HCT116 (cell line): ENCODE measurements around the gene CUZD1. TPM values are rescaled to one million over a fixed set of nuclear protein-coding genes. Genes with fewer than 3 reads are reported as not detected.

Experiments used
- ATAC-seq: fragments of 200-7000 bp; cut with Tn5 transposase; 2 replicates; pipeline ENCODE4 v1.9.1; 2020; ENCODE audit warnings: mild to moderate bottlenecking, moderate library complexity
- BruUV-seq: library from RNA; stranded (reverse); fragments of 400-500 nt; replicated peaks from 2 replicates; lab custom pipeline; 2021; lab: Mats Ljungman, UMichigan
- CTCF ChIA-PET: fragments of 300-600 bp; sonication (Branson Sonifier 250); formaldehyde crosslinking; loops from one replicate; lab custom pipeline; 2021; ENCODE audit warnings: antibody characterized with exemption; lab: Charles Lee
- POLR2A ChIA-PET: fragments of 300-600, 350-600 bp; sonication (Branson Sonifier 250); formaldehyde crosslinking; loops from one replicate; lab custom pipeline; 2021; ENCODE audit warnings: antibody characterized with exemption; lab: Charles Lee
- RAD21 ChIA-PET, 2 experiments: fragments of 300-600 bp; sonication (Branson Sonifier 250); formaldehyde crosslinking; loops; one replicate each; lab custom pipeline; 2023; ENCODE audit warnings: low total read pairs in 2 of 2; ENCODE audit not compliant: uncharacterized antibody in 2 of 2, unreplicated experiment in 2 of 2, low non-redundant PET in 1 of 2; lab: Charles Lee
- DNase-seq: peaks from one replicate; pipeline ENCODE4 v3.0.0-alpha.2; 2010; ENCODE audit warnings: low read depth, low spot score
- H2AFZ ChIP-seq: fragments of 200-600 bp; shearing (Covaris generic), sonication (generic); 2 replicates; pipeline ENCODE4 v1.6.1; 2017; ENCODE audit warnings: low read depth, mixed run types, mixed read lengths, antibody characterized with exemption, low read length; ENCODE audit not compliant: poor library complexity, severe bottlenecking
- H3K27ac ChIP-seq: 2 replicates; pipeline ENCODE4 v1.5.1; 2012; ENCODE audit warnings: low read depth, low read length
- H3K27me3 ChIP-seq: fragments of 200-600 bp; sonication (generic); 2 replicates; pipeline ENCODE4 v1.6.1; 2016; ENCODE audit warnings: mixed run types, low read length, mixed read lengths; ENCODE audit not compliant: insufficient read depth
- H3K36me3 ChIP-seq, 2 experiments: fragments of 200-500 bp in 1 of 2; fragments of 200-600 bp in 1 of 2; sonication (Bioruptor generic) in 1 of 2; sonication (generic) in 1 of 2; 2 replicates each; pipeline versions ENCODE4 v1.5.1 to v1.6.1; 2014 to 2016; ENCODE audit warnings: low read length in 2 of 2, inconsistent platforms in 1 of 2, mixed read lengths in 1 of 2, mixed run types in 1 of 2; ENCODE audit not compliant: insufficient read depth in 2 of 2, control insufficient read depth in 1 of 2
- H3K4me1 ChIP-seq, 2 experiments: fragments of 200-600 bp in 1 of 2; sonication (generic) in 1 of 2; 2 replicates each; pipeline versions ENCODE4 v1.5.1 to v1.6.1; 2012 to 2017; ENCODE audit warnings: low read length in 2 of 2, inconsistent platforms in 1 of 2, mild to moderate bottlenecking in 1 of 2, mixed read lengths in 1 of 2, mixed run types in 1 of 2, moderate library complexity in 1 of 2; ENCODE audit not compliant: insufficient read depth in 2 of 2, control insufficient read depth in 1 of 2
- H3K4me2 ChIP-seq: fragments of 200-600 bp; sonication (generic); 2 replicates; pipeline ENCODE4 v1.6.1; 2017; ENCODE audit warnings: mixed run types, low read length, mixed read lengths
- H3K4me3 ChIP-seq, 2 experiments: fragments of 200-600 bp in 1 of 2; sonication (generic) in 1 of 2; replicated peaks in 1 of 2; 2 replicates each; pipeline ENCODE4 v1.5.1; 2011 to 2016; ENCODE audit warnings: low read length in 2 of 2, control low read depth in 1 of 2, low read depth in 1 of 2, mild to moderate bottlenecking in 1 of 2, mixed read lengths in 1 of 2, mixed run types in 1 of 2
- H3K79me2 ChIP-seq: fragments of 200-600 bp; sonication (generic); 2 replicates; pipeline ENCODE4 v1.6.1; 2017; ENCODE audit warnings: mild to moderate bottlenecking, mixed run types, low read length, moderate library complexity, mixed read lengths; ENCODE audit not compliant: insufficient read depth
- H3K9ac ChIP-seq: fragments of 200-600 bp; sonication (generic); 2 replicates; pipeline ENCODE4 v1.6.1; 2016; ENCODE audit warnings: low read length, mixed read lengths
- H3K9me2 ChIP-seq: fragments of 200-600 bp; sonication (generic), shearing (Covaris generic); 2 replicates; pipeline ENCODE4 v1.6.1; 2017; ENCODE audit warnings: mixed run types, mild to moderate bottlenecking, moderate library complexity; ENCODE audit not compliant: insufficient read depth
- H3K9me3 ChIP-seq, 2 experiments: fragments of 200-500 bp in 1 of 2; fragments of 200-600 bp in 1 of 2; sonication (Bioruptor generic) in 1 of 2; sonication (generic) in 1 of 2; 2 replicates each; pipeline ENCODE4 v1.6.1; 2014 to 2017; ENCODE audit warnings: low read length in 2 of 2, mixed read lengths in 2 of 2, inconsistent platforms in 1 of 2, low read depth in 1 of 2, mild to moderate bottlenecking in 1 of 2, mixed run types in 1 of 2, moderate library complexity in 1 of 2; ENCODE audit not compliant: control insufficient read depth in 1 of 2, insufficient read depth in 1 of 2
- H4K20me1 ChIP-seq: fragments of 200-600 bp; sonication (generic), shearing (Covaris generic); 2 replicates; pipeline ENCODE4 v1.6.1; 2017; ENCODE audit warnings: mixed run types, mild to moderate bottlenecking, moderate library complexity; ENCODE audit not compliant: insufficient read depth
- EGR1 ChIP-seq: IDR thresholded peaks from 2 replicates; pipeline ENCODE4 v1.6.1; 2012; ENCODE audit warnings: low read depth
- EZH2phosphoT487 ChIP-seq: fragments of 200-600 bp; IDR thresholded peaks from 2 replicates; pipeline ENCODE4 v1.6.1; 2018; ENCODE audit warnings: antibody characterized with exemption, borderline replicate concordance
- FOSL1 ChIP-seq: IDR thresholded peaks from 2 replicates; pipeline ENCODE4 v1.6.1; 2012; ENCODE audit warnings: low read depth
- JUND ChIP-seq: IDR thresholded peaks from 2 replicates; pipeline ENCODE4 v1.6.1; 2012
- POLR2A ChIP-seq: IDR thresholded peaks from 2 replicates; pipeline ENCODE4 v1.7.0; 2011; ENCODE audit warnings: borderline replicate concordance; ENCODE audit not compliant: insufficient read depth, insufficient read length; ENCODE audit errors: extremely low read depth
- RAD21 ChIP-seq: IDR thresholded peaks from 2 replicates; pipeline ENCODE4 v1.6.1; 2012; ENCODE audit warnings: low read depth, mild to moderate bottlenecking
- SIN3A ChIP-seq: IDR thresholded peaks from 2 replicates; pipeline ENCODE4 v1.6.1; 2012; ENCODE audit warnings: low read depth
- SP1 ChIP-seq: IDR thresholded peaks from 2 replicates; pipeline ENCODE4 v1.6.1; 2012; ENCODE audit warnings: low read depth
- TCF7L2 ChIP-seq: IDR thresholded peaks from 2 replicates; pipeline ENCODE4 v1.7.0; 2011; ENCODE audit warnings: borderline replicate concordance, inconsistent platforms; ENCODE audit not compliant: insufficient read depth, insufficient read length; ENCODE audit errors: extremely low read depth
- ZNF274 ChIP-seq: fragments of 200-500 bp; sonication (Bioruptor generic); IDR thresholded peaks from 2 replicates; pipeline ENCODE4 v1.6.1; 2014; ENCODE audit warnings: mild to moderate bottlenecking, low read depth, low read length, inconsistent platforms
- intact Hi-C: fragments of 100-400 bp; cut with micrococcal nuclease; formaldehyde crosslinking; loops from 2 replicates; pipeline ENCODE4 v1.10.0; 2022
- total RNA-seq: library from RNA; stranded (reverse); gene quantifications from one replicate; pipeline ENCODE4 v1.2.1, GENCODE V29; 2021; ENCODE audit not compliant: unreplicated experiment
- TF ChIP-seq, protein P1 (sequence below), 3 experiments: fragments of 200-600 bp in 1 of 3; sonication (generic) in 1 of 3; IDR thresholded peaks in 2 of 3; conservative IDR thresholded peaks in 1 of 3; 2 replicates each; pipeline ENCODE4 v1.5.1; 2012 to 2017; ENCODE audit warnings: low read depth in 2 of 3, low read length in 2 of 3, antibody characterized with exemption in 1 of 3, borderline replicate concordance in 1 of 3, control low read depth in 1 of 3, mild to moderate bottlenecking in 1 of 3, mixed read lengths in 1 of 3, mixed run types in 1 of 3, moderate library complexity in 1 of 3; ENCODE audit not compliant: insufficient read depth in 1 of 3
- TF ChIP-seq, protein P2 (sequence below): IDR thresholded peaks from 2 replicates; pipeline ENCODE4 v1.6.1; 2012
- TF ChIP-seq, protein P3 (sequence below): IDR thresholded peaks from 2 replicates; pipeline ENCODE4 v1.6.1; 2012; ENCODE audit warnings: low read depth
- TF ChIP-seq, protein P4 (sequence below): IDR thresholded peaks from 2 replicates; pipeline ENCODE4 v1.6.1; 2012

CUZD1 gene
- total RNA-seq, 1 experiment from 2014 or later, result 1.7 TPM

DNA sequence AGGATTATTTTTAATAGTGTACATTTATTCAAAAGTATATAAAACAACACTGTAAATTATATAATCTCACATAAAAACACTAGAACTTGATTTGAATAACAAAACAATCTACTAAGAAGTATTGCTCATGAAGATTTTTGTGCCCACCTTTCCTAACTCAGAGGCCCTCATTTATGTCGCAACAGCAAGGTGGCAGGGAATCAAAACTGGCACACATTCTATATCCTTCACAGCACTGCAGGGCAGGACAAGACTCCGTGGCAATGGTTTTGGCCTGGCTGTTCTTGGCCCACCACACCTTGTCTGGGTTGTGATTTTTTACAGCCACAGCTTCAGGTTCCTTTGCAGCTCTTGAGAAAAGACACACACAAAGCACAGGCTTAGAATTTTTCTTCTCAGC lies 3.4 kb upstream of the CUZD1 start:
- no peaks in the 10 kb centered on the region; the same call in 1 of the 2 replicates for H3K79me2 ChIP-seq
- ChIA-PET RAD21 (no interaction called here), CTCF (no interaction called here), POLR2A (no interaction called here)
- H2AFZ ChIP-seq, result no peak overlapping the region
- no peaks in the 10 kb centered on the region for H3K9me3 ChIP-seq
- H3K27ac ChIP-seq, result no peak overlapping the region
- no peak overlapping the region for H3K4me3 ChIP-seq
- no peak for ATAC-seq
- peaks cover 4% of the 10 kb centered on the region; the same call in 1 of the 2 replicates for H3K27me3 ChIP-seq
- no peak for DNase-seq
- no peaks in the 10 kb centered on the region for H3K36me3 ChIP-seq
- H4K20me1 ChIP-seq, result no peaks in the 10 kb centered on the region
- no peak overlapping the region for H3K9ac ChIP-seq
- H3K9me2 ChIP-seq, result no peaks in the 10 kb centered on the region
- intact Hi-C loops, result no loop called here
- H3K4me2 ChIP-seq, result no peak overlapping the region
- TF ChIP-seq, protein P1, sequence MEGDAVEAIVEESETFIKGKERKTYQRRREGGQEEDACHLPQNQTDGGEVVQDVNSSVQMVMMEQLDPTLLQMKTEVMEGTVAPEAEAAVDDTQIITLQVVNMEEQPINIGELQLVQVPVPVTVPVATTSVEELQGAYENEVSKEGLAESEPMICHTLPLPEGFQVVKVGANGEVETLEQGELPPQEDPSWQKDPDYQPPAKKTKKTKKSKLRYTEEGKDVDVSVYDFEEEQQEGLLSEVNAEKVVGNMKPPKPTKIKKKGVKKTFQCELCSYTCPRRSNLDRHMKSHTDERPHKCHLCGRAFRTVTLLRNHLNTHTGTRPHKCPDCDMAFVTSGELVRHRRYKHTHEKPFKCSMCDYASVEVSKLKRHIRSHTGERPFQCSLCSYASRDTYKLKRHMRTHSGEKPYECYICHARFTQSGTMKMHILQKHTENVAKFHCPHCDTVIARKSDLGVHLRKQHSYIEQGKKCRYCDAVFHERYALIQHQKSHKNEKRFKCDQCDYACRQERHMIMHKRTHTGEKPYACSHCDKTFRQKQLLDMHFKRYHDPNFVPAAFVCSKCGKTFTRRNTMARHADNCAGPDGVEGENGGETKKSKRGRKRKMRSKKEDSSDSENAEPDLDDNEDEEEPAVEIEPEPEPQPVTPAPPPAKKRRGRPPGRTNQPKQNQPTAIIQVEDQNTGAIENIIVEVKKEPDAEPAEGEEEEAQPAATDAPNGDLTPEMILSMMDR (IDR thresholded peaks at IDR 0.05 in 2 of 3, conservative IDR thresholded peaks at IDR 0.05 in 1 of 3; ENCODE audit: borderline replicate concordance in 1 of 3, insufficient read depth in 1 of 3, low read depth in 2 of 3, low read length in 2 of 3), result no peak
- TF ChIP-seq, protein P2, sequence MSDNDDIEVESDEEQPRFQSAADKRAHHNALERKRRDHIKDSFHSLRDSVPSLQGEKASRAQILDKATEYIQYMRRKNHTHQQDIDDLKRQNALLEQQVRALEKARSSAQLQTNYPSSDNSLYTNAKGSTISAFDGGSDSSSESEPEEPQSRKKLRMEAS, result no peak
- TF ChIP-seq ZNF274 (no peak), SP1 (no peak), JUND (no peak), FOSL1 (no peak), SIN3A (no peak), EZH2phosphoT487 (no peak), TCF7L2 (no peak), EGR1 (no peak), POLR2A (no peak), RAD21 (no peak)
- TF ChIP-seq, protein P3, sequence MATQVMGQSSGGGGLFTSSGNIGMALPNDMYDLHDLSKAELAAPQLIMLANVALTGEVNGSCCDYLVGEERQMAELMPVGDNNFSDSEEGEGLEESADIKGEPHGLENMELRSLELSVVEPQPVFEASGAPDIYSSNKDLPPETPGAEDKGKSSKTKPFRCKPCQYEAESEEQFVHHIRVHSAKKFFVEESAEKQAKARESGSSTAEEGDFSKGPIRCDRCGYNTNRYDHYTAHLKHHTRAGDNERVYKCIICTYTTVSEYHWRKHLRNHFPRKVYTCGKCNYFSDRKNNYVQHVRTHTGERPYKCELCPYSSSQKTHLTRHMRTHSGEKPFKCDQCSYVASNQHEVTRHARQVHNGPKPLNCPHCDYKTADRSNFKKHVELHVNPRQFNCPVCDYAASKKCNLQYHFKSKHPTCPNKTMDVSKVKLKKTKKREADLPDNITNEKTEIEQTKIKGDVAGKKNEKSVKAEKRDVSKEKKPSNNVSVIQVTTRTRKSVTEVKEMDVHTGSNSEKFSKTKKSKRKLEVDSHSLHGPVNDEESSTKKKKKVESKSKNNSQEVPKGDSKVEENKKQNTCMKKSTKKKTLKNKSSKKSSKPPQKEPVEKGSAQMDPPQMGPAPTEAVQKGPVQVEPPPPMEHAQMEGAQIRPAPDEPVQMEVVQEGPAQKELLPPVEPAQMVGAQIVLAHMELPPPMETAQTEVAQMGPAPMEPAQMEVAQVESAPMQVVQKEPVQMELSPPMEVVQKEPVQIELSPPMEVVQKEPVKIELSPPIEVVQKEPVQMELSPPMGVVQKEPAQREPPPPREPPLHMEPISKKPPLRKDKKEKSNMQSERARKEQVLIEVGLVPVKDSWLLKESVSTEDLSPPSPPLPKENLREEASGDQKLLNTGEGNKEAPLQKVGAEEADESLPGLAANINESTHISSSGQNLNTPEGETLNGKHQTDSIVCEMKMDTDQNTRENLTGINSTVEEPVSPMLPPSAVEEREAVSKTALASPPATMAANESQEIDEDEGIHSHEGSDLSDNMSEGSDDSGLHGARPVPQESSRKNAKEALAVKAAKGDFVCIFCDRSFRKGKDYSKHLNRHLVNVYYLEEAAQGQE, result no peak
- TF ChIP-seq, protein P4, sequence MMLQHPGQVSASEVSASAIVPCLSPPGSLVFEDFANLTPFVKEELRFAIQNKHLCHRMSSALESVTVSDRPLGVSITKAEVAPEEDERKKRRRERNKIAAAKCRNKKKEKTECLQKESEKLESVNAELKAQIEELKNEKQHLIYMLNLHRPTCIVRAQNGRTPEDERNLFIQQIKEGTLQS, result no peak
- TF ChIP-seq, all 23 proteins: peak for 0
- BruUV-seq, result no TSS peak
- peaks cover 14 to 19% of the 10 kb centered on the region in 2 experiments; a peak in 3 of 4 replicates for H3K4me1 ChIP-seq
